VCaP (cell line): Measurements from ENCODE around the gene CCSAP.
"Not testable (repeated sequence)": the region's sequence is repeated elsewhere in the genome, so short reads cannot be mapped to it uniquely, and the experiment has no call there.

Source experiments
- H3K27ac ChIP-seq: fragments of 450-650 bp; 2 replicates; pipeline ENCODE4 v1.5.1; 2017
- CTCF ChIP-seq: fragments of 450-650 bp; conservative IDR thresholded peaks from 2 replicates; pipeline ENCODE4 v1.5.1; 2017; ENCODE audit warnings: mild to moderate bottlenecking, moderate library complexity

CCSAP gene

GRCh38 chr1:229297746-229298145 is 45.1 kb downstream of the CCSAP start:
- no peak overlapping the region for H3K27ac ChIP-seq
- no peak for TF ChIP-seq CTCF

GRCh38 chr1:229296541-229296941 is 46.3 kb downstream of the CCSAP start:
- no peak for TF ChIP-seq CTCF
- no peak overlapping the region for H3K27ac ChIP-seq

GRCh38 chr1:229295745-229296144 is 47.1 kb downstream of the CCSAP start:
- H3K27ac ChIP-seq, result no peak overlapping the region

GRCh38 chr1:229293528-229294204 is 49.2 kb downstream of the CCSAP start:
- TF ChIP-seq CTCF, result no peak
- no peak overlapping the region for H3K27ac ChIP-seq

More at GRCh38 chr1:229295745-229296144, 47.1 kb downstream of the CCSAP start:
- TF ChIP-seq CTCF, result no peak

- H3K27ac ChIP-seq, result not testable (repeated sequence)
These were observed 51.2 kb downstream of the CCSAP start for GRCh38 chr1:229291686-229292085.

- no peak for TF ChIP-seq CTCF
- no peak overlapping the region for H3K27ac ChIP-seq
These were observed 54.3 kb downstream of the CCSAP start for GRCh38 chr1:229288516-229288915.

- H3K27ac ChIP-seq, result peak overlapping the region; percentile 15; the same call in 1 of the 2 replicates
- TF ChIP-seq CTCF, result no peak
These were observed 55.6 kb downstream of the CCSAP start for GRCh38 chr1:229287267-229287666.

- TF ChIP-seq CTCF, result no peak
- no peak overlapping the region for H3K27ac ChIP-seq
These were observed 56.6 kb downstream of the CCSAP start for GRCh38 chr1:229286099-229286766.
